ENCODE results near the gene SLC6A18. TPM values are rescaled to one million over a fixed set of nuclear protein-coding genes. Genes with fewer than 3 reads are reported as not detected.
"Not testable (repeated sequence)": the region's sequence is repeated elsewhere in the genome, so short reads cannot be mapped to it uniquely, and the experiment has no call there.

SLC6A18 gene
- total RNA-seq, 1 experiment from 2014 or later: not detected

DNA sequence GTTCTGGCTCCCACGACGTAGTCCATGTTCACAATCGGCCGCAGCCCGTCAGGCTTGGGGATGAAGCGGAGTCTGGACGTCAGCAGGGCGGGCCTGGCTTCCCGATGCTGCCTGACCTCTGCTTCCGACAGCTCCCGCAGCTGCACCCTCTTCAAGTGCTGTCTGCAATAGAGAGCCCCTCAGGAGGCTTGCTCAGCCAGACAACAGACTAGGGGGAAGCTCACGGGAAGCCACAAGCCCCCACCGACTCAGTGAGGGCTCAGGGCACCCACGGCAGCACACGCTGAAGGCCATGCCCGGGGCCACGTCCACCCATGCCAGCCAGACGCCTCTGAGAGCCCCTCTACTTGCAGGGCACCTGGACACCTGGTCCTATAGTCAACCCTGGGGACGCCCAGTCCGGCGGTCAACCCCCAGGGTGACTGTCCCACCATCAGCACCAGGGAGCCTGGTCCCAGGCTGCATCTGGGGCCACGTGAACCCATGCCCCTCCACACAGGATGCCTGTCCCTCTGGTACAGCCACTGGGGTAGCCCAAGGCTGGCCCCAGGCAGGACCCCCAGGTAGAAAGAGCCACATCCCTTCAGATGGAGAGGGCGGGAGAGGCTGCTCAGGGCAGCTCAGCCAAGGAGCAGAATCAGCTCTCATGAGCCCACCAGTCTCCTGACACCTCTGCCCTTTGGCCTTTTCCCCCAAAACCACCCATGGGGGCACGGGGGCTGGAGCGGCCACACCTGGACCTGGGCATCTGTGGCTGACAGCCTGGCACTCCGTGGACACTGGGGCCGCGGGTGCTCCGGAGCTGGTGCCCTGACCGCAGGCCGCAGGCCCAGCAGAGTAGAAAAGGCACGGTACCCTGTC, 55.2 kb downstream of the SLC6A18 start:
- in situ Hi-C loops (cut with HindIII; ENCODE audit: low sequenced_read_pairs): no loop called here
- DNase-seq (ENCODE audit: low spot score): no peak

DNA sequence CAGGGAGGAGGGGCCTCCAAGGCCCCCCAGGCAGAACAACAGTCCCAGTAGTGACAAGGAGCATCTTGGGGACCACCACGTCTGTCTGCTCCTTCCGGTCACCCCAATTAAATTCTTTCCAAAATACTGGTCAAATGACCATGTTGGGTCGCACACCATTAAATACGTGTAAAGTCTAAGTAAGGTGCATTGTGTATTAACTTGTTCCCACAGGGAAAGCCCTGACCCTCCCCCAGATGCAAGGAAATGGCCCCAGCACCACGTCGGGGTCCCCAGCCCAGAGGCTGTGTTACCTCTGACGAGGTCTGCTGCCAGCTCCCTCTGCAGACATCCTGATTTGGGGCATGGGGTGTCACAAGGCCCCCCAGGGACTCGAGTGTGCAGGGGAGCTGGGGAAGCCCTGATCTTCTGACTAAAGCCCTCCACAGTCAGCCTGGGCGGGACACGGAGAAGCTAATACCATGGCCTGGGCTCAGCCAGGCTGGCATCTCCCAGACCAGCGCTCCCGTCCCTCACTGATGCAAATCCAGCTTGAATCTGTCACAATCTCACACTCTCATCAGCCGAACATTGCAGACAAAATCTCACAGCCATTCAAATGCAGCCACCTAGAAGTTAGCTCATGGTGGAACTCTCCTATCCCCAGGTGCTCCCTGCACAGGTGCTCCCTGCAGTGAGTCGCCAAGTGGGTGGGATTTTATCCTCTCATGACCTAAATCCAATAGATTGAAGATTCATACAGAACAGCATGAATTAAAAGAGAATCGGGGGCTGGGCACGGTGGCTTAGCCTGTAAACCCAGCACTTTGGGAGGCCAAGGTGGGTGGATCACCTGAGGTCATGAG, 56.1 kb downstream of the SLC6A18 start:
- DNase-seq (ENCODE audit: low spot score): no peak

DNA sequence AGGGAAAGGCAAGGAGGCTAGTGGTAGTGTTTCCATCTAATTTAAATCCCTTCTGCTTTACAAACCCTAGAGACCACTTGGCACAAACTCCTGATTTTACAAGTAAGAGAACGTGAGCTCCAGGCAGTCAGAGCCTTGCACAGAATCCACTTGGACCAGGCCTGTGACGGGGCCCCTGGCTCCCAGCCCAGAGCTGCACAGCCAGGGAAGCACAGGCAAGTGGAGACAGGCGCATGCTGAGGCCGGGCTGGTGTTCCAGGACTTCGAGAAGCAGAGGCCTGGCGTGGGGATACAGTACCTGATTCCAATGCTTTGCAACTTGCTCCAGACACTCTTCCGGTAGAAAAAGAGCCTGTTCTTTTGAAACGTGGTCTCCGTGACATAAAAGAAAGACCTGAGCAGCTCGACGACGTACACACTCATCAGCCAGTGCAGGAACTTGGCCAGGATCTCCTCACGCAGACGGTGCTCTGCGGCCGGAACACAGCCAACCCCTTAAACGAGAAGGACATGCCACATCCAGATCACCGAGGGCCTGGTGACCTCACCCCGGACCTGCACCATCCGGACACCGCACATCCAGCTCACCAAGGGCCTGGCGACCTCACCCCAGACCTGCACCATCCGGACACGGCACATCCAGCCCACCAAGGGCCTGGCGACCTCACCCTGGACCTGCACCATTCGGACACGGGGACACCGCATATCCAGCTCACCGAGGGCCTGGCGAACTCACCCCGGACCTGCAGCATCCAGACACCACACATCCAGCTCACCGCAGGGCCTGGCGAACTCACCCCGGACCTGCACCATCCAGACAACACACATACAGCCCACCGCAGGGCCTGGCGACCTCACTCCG, 57.2 kb downstream of the SLC6A18 start:
- peak; percentile 9 for DNase-seq (ENCODE audit: low spot score)
- in situ Hi-C loops (cut with HindIII; ENCODE audit: low sequenced_read_pairs): no loop called here

More for the DNA sequence above, 56.1 kb downstream of the SLC6A18 start:
- in situ Hi-C loops (cut with HindIII; ENCODE audit: low sequenced_read_pairs): no loop called here

DNA sequence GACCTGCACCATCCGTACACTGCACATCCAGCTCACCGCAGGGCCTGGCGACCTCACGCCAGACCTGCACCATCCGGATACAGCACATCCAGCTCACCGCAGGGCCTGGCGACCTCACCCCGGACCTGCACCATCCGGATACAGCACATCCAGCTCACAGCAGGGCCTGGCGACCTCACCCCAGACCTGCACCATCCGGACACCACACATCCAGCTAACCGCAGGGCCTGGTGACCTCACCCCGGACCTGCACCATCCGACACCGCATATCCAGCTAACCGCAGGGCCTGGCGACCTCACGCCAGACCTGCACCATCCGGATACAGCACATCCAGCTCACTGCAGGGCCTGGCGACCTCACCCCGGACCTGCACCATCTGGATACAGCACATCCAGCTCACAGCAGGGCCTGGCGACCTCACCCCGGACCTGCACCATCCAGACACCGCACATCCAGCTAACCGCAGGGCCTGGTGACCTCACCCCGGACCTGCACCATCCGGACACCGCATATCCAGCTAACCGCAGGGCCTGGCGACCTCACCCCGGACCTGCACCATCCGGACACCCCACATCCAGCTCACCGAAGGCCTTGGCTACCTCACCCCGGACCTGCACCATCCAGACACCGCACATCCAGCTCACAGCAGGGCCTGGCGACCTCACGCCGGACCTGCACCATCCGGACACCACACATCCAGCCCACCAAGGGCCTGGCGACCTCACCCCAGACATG, 58.0 kb downstream of the SLC6A18 start:
- in situ Hi-C loops (cut with HindIII; ENCODE audit: low sequenced_read_pairs): not testable (repeated sequence)

DNA sequence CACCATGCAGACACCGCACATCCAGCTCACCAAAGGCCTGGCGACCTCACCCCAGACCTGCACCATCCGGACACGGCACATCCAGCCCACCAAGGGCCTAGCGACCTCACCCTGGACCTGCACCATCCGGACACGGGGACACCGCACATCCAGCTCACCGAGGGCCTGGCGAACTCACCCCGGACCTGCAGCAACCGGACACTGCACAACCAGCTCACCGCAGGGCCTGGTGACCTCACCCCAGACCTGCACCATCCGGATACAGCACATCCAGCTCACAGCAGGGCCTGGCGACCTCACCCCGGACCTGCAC, 58.5 kb downstream of the SLC6A18 start:
- DNase-seq (ENCODE audit: low spot score); in situ Hi-C loops (cut with HindIII; ENCODE audit: low sequenced_read_pairs): not testable (repeated sequence)

More for the DNA sequence above, 58.0 kb downstream of the SLC6A18 start:
- not testable (repeated sequence) for DNase-seq (ENCODE audit: low spot score)

DNA sequence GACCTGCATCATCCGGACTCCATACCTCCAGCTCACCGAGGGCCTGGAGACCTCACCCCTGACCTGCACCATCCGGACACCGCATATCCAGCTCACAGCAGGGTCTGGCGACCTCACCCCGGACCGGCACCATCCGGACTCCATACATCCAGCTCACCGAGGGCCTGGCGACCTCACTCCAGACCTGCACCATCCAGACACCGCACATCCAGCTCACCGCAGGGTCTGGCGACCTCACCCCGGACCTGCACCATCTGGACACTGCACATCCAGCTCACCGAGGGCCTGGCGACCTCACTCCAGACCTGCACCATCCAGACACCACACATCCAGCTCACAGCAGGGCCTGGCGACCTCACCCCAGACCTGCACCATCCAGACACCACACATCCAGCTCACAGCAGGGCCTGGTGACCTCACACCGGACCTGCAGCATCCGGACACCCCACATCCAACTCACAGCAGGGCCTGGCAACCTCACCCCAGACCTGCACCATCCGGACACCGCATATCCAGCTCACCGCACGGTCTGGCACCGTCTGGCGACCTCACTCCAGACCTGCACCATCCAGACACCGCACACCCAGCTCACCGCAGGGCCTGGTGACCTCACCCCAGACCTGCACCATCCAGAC, 59.3 kb downstream of the SLC6A18 start:
- DNase-seq (ENCODE audit: low spot score): not testable (repeated sequence)

DNA sequence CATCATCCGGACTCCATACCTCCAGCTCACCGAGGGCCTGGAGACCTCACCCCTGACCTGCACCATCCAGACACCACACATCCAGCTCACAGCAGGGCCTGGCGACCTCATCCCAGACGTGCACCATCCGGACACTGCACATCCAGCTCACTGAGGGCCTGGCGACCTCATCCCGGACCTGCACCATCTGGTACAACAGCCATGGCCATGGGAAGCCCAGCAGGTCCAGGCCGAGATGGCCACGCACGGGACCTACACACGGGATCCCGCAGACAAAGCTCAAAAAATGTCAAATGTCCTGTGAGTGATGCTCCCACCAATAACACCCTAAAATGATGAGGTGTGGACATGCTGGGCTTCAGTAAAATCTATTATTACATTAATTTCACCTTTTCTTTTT, 60.0 kb downstream of the SLC6A18 start:
- no peak for DNase-seq (ENCODE audit: low spot score)
- in situ Hi-C loops (cut with HindIII; ENCODE audit: low sequenced_read_pairs): no loop called here

More for the DNA sequence above, 59.3 kb downstream of the SLC6A18 start:
- in situ Hi-C loops (cut with HindIII; ENCODE audit: low sequenced_read_pairs): not testable (repeated sequence)

DNA sequence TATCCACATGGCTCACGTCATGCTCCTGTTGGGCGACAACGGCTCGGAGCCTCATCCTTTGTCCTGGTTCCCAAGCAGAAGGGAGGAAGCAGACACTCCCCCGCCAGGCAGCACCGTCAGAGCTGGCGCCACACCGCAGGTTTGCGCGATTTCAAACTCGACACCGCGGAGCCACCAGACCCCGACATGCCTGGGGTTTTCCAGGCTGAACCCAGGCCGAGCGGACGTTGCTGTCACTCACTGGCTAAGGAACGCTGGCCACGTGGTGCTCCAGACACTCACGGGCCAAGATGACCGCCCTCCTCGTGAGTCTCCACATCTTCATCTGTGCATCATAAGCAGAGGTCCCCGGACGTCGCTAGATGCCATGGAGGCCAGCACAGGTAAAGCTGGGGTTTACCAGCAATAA, 60.7 kb downstream of the SLC6A18 start:
- no peak for DNase-seq (ENCODE audit: low spot score)
- in situ Hi-C loops (cut with HindIII; ENCODE audit: low sequenced_read_pairs): no loop called here

DNA sequence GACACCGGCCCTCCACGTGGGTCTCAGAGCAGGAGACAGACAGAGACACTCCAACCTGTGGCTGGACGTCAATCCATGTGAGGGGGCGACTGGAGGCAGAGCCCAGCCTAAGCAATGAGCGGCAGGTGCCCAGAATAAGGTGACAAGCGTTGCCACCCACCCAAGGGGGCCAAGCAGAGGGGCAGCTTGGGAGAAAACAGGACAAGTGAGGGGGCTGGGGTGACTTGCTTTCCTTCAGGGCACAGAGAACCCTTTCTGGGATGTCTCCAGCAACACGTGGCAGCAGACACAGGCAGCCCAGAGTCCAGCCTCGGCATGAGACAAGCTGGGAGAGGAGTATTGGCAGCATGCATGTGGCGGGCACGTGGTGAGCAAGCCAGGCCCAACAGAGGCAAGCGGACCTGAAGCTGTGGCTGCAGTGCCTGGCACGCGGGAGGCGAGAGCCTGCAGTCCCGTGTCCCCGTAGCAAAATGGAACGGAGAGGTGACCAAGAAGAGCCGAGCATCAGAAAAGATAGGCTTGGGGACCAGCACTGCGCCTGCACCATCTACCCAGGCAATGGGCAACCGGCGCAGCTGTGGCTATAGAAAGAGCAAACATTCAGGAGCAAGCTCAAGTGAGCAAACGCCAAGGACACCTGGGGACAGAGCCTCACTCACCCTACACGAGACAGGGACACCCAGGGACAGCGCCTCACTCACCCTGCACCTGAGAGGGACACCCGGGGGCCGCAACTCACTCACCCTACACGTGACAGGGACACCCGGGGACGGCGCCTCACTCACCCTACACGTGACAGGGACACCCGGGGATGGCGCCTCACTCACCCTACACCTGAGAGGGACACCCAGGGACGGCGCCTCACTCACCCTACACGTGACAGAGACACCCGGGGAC, 63.5 kb downstream of the SLC6A18 start:
- in situ Hi-C loops (cut with HindIII; ENCODE audit: low sequenced_read_pairs): no loop called here
- no peak for DNase-seq (ENCODE audit: low spot score)

DNA sequence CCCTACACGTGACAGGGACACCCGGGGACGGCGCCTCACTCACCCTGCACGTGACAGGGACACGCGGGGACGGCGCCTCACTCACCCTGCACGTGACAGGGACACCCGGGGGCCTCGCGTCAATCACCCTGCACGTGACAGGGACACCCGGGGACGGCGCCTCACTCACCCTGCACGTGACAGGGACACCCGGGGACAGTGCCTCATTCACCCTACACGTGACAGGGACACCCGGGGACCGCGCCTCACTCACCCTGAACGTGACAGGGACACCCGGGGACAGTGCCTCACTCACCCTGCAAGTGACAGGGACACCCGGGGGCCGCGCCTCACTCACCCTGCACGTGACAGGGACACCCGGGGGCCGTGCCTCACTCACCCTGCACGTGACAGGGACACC, 64.4 kb downstream of the SLC6A18 start:
- in situ Hi-C loops (cut with HindIII; ENCODE audit: low sequenced_read_pairs); DNase-seq (ENCODE audit: low spot score): not testable (repeated sequence)

DNA sequence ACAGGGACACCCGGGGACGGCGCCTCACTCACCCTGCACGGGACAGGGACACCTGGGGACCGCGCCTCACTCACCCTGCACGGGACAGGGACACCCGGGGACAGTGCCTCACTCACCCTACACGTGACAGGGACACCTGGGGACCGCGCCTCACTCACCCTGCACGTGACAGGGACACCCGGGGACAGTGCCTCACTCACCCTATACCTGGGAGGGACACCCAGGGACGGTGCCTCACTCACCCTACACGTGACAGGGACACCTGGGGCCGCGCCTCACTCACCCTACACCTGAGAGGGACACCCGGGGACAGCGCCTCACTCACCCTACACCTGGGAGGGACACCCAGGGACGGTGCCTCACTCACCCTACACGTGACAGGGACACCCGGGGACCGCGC, 65.8 kb downstream of the SLC6A18 start:
- in situ Hi-C loops (cut with HindIII; ENCODE audit: low sequenced_read_pairs); DNase-seq (ENCODE audit: low spot score): not testable (repeated sequence)

DNA sequence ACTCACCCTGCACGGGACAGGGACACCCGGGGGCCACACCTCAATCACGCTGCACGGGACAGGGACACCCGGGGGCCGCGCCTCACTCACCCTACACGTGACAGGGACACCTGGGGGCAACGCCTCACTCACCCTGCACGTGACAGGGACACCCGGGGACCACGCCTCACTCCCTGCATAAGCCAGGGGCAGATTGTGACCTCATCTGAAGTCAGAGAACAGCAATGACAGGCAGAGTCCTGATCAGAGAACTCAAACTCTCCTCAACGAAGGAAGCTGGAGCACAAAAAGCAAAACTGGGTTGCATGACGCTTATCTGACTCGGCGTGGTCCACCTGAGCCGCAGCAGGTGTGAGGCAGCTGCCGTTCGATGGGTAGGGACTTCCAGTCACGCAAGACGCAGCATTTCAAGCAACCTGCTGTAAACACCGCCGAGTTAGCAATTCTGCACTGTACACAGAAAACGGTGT, 66.5 kb downstream of the SLC6A18 start:
- in situ Hi-C loops (cut with HindIII; ENCODE audit: low sequenced_read_pairs): no loop called here
- DNase-seq (ENCODE audit: low spot score): no peak

DNA sequence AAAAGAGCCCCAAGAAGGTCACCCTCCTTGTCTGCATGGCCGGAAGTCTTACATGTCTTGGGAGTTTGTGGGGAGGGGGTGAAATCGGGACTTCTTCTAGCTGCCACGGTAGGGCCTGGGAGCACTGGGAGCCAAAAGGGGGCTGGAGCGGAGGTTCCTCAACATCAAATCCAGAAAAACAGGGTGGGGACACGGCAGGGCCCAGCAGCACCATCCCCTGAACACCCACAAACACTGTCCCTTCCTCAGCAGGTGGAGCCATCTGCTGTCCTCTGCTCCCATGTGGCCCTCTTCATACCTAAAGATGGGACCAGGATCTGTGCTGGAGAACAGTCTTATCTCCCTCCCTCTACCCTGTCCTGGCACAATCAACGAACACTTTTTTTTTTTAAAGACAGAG, 67.0 kb downstream of the SLC6A18 start:
- in situ Hi-C loops (cut with HindIII; ENCODE audit: low sequenced_read_pairs): no loop called here
- DNase-seq (ENCODE audit: low spot score): no peak

DNA sequence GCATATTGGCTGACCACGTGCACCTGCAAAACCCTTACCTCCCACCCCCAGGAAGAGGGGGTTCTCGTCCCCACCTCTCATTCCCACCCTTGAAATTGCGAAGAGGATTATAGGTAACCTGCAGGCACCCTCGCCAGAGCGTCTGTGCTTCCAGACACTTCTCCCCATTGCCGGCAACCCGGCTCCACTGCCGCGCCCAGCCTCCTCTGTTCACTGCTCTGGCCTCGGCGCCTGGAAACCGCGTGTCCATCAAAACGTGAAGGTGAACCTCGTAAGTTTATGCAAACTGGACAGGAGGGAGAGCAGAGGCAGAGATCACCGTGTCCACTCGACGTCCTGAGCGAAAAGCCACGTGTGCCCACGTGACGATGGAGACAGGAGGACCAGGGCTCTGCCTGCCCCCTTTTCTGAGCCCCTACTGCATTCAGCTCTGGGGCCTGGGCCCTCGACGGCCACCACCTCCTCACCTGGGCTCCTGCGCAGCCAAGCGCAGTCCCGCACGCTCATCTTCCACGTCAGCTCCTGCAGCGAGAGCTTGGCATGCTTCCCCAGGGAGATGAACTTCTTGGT, 67.8 kb downstream of the SLC6A18 start:
- in situ Hi-C loops (cut with HindIII; ENCODE audit: low sequenced_read_pairs): no loop called here
- DNase-seq (ENCODE audit: low spot score): no peak

DNA sequence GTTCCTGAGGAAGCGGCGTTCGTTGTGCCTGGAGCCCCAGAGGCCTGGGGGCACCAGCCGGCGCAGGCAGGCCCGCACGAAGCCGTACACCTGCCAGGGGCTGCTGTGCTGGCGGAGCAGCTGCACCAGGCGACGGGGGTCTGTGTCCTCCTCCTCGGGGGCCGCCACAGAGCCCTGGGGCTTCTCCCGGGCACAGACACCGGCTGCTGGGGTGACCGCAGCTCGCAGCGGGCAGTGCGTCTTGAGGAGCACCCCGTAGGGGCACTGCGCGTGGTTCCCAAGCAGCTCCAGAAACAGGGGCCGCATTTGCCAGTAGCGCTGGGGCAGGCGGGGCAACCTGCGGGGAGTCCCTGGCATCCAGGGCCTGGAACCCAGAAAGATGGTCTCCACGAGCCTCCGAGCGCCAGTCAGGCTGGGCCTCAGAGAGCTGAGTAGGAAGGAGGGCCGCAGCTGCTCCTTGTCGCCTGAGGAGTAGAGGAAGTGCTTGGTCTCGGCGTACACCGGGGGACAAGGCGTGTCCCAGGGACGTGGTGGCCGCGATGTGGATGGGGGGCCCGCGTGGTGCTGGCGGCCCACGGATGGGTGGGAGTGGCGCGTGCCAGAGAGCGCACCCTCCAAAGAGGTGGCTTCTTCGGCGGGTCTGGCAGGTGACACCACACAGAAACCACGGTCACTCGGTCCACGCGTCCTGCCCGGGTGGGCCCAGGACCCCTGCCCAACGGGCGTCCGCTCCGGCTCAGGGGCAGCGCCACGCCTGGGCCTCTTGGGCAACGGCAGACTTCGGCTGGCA, 68.4 kb downstream of the SLC6A18 start:
- no peak for DNase-seq (ENCODE audit: low spot score)
- in situ Hi-C loops (cut with HindIII; ENCODE audit: low sequenced_read_pairs): no loop called here

DNA sequence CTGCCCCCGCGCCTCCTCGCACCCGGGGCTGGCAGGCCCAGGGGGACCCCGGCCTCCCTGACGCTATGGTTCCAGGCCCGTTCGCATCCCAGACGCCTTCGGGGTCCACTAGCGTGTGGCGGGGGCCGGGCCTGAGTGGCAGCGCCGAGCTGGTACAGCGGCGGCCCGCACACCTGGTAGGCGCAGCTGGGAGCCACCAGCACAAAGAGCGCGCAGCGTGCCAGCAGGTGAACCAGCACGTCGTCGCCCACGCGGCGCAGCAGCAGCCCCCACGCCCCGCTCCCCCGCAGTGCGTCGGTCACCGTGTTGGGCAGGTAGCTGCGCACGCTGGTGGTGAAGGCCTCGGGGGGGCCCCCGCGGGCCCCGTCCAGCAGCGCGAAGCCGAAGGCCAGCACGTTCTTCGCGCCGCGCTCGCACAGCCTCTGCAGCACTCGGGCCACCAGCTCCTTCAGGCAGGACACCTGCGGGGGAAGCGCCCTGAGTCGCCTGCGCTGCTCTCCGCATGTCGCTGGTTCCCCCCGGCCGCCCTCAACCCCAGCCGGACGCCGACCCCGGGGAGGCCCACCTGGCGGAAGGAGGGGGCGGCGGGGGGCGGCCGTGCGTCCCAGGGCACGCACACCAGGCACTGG, 69.1 kb downstream of the SLC6A18 start:
- DNase-seq (ENCODE audit: low spot score): no peak
- in situ Hi-C loops (cut with HindIII; ENCODE audit: low sequenced_read_pairs): no loop called here

Data from G401 (cell line).